ENCODE results near the gene TRIM4.

DNA sequence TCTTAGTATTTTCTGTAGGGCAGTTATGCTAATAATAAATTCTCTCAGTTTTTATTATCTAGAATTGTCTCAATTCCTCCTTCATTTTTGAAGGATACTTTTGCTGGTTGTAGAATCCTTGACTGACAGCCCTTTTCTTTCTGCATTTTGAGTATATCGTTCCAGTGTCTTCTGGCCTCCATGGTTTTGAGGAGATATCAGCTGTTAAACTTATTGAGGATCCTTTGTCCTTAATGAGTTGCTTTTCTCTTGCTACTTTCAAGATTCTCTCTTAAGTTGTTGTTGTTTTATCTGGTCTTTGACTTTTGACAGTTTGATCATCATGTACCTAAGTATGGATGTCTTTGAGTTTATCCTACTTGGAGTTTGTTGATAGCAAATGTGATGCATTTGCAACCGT is 19.0 kb upstream of the TRIM4 start:
- TF ChIP-seq CTCF (IDR thresholded peaks at IDR 0.05; ENCODE audit: extremely low read depth in 1 of 2, insufficient read depth in 1 of 2, low read depth in 1 of 2, low read length in 2 of 2) (no peak), JUN (IDR thresholded peaks at IDR 0.05; ENCODE audit: borderline replicate concordance, insufficient read depth, insufficient read length, low read depth) (no peak), GATA2 (IDR thresholded peaks at IDR 0.05; ENCODE audit: insufficient read depth, insufficient read length, low read depth, low read length) (no peak), MYC (IDR thresholded peaks at IDR 0.05; ENCODE audit: low read depth, low read length) (no peak), EZH2 (IDR thresholded peaks at IDR 0.05; ENCODE audit: borderline replicate concordance, low read depth, low read length, severe bottlenecking) (no peak), POLR2A (IDR thresholded peaks at IDR 0.05; ENCODE audit: low read depth, low read length) (no peak)
- TF ChIP-seq, protein P1, sequence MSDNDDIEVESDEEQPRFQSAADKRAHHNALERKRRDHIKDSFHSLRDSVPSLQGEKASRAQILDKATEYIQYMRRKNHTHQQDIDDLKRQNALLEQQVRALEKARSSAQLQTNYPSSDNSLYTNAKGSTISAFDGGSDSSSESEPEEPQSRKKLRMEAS (IDR thresholded peaks at IDR 0.05; ENCODE audit: insufficient read depth, insufficient read length) = no peak
